NCI-H1417 (cell line): ENCODE data around the gene ZNF790.

Experiments used
- DNase-seq, 3 experiments: peaks; one replicate each; lab custom pipeline; 2025; lab: John Stamatoyannopoulos, UW

ZNF790 gene

GRCh38 chr19:36837906-36838783 is at the start of gene ZNF790:
Gene ZNF790 (minus strand): TSS chr19:36838387. CDS start chr19:36825619, 12,768 bp downstream.
- peak; percentile 87 to 92 (median 91) for DNase-seq

- DNase-seq: no peak
These were observed 39.1 kb upstream of the ZNF790 start for GRCh38 chr19:36876993-36877938.

- DNase-seq: no peak
These were observed 13.7 kb upstream of the ZNF790 start for GRCh38 chr19:36851898-36852297.

GRCh38 chr19:36850559-36851442 is 12.6 kb upstream of the ZNF790 start, which contains the start of gene ZNF345:
Gene ZNF345 (plus strand): TSS chr19:36850876. CDS start chr19:36876831, 25,955 bp downstream.
- DNase-seq: peak; percentile 95 to 98 (median 97)

GRCh38 chr19:36849701-36850558 is 11.7 kb upstream of the ZNF790 start:
- peak; percentile 89 to 92 (median 91) for DNase-seq

GRCh38 chr19:36847968-36848367 is 9.8 kb upstream of the ZNF790 start:
- no peak for DNase-seq

- no peak for DNase-seq
These were observed 667 bp upstream of the ZNF790 start for GRCh38 chr19:36838784-36839324.

GRCh38 chr19:36837176-36837905 is 846 bp downstream of the ZNF790 start:
- DNase-seq: peak in 2 of 3 experiments; percentile 18

- no peak for DNase-seq
These were observed 4.8 kb downstream of the ZNF790 start for GRCh38 chr19:36833430-36833829.

GRCh38 chr19:36821758-36822157 is 16.4 kb downstream of the ZNF790 start:
- DNase-seq: no peak

- no peak for DNase-seq
These were observed 19.0 kb downstream of the ZNF790 start for GRCh38 chr19:36819130-36819630.

GRCh38 chr19:36807029-36807428 is 31.2 kb downstream of the ZNF790 start:
- DNase-seq: no peak

- DNase-seq: no peak
These were observed 32.8 kb downstream of the ZNF790 start for GRCh38 chr19:36805364-36805763.

GRCh38 chr19:36797786-36798108 is 40.4 kb downstream of the ZNF790 start:
- no peak for DNase-seq

GRCh38 chr19:36796714-36796992 is 41.5 kb downstream of the ZNF790 start:
- no peak for DNase-seq

GRCh38 chr19:36791420-36792141 is 46.6 kb downstream of the ZNF790 start:
- DNase-seq: peak in 1 of 3 experiments; percentile 29

- no peak for DNase-seq
These were observed 62.4 kb downstream of the ZNF790 start for GRCh38 chr19:36775768-36776167.

GRCh38 chr19:36773223-36773579 is 65.0 kb downstream of the ZNF790 start:
- DNase-seq: no peak
